Right kidney (tissue), 9 donors: Measurements from ENCODE around the gene LGALS12.

Source experiments
- DNase-seq: peaks from one replicate; pipeline ENCODE4 v3.0.0-alpha.2; 2016
- long read RNA-seq, 8 donors: transcript quantifications; one replicate each; lab custom pipeline, GENCODE V29; 2026

Gene LGALS12, protein sequence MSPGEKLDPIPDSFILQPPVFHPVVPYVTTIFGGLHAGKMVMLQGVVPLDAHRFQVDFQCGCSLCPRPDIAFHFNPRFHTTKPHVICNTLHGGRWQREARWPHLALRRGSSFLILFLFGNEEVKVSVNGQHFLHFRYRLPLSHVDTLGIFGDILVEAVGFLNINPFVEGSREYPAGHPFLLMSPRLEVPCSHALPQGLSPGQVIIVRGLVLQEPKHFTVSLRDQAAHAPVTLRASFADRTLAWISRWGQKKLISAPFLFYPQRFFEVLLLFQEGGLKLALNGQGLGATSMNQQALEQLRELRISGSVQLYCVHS
- long read RNA-seq, donor 1: 0 reads
- long read RNA-seq, donor 2: 0 reads
- long read RNA-seq, donor 3: 0 reads
- long read RNA-seq, donor 4: 0 reads
- long read RNA-seq, donor 5: 0 reads
- long read RNA-seq, donor 6: 0 reads
- long read RNA-seq, donor 7: 0 reads
- long read RNA-seq, donor 8: 0 reads

DNA sequence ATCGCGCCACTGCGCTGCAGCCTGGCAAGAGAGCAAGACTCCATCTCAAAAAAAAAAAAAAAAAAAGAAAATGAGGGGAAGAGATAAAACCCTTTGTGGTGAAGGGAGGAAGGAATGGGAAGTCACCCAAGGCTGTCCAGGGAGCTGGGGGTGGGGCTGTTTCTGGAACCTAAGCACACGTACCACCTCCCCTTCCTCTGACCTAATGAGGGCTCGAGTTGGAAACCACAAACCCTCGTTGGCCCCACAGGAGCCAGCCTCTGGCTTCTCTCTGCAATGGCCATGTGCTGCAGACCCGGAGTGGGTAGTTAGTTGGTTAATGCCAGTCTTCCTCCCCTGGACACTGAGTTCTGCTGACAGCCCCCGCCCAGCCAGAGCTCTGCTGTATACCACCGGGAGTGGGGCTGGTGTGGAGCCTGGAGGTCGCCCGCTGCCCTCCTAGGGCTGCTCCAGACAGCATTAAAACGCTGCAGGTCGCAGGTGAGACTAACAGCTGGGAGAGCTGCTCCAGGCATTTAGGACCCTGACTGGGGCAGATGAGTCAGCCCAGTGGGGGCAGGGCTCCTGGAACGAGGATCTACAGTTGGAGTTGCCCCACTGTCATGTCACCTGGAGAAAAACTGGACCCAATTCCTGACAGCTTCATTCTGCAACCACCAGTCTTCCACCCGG is at the start of gene LGALS12:
LGALS12 (plus strand) TSS at position 228 of the 672 bp plus-strand sequence; CDS start at position 603, 375 bp downstream.
- no peak for DNase-seq

DNA sequence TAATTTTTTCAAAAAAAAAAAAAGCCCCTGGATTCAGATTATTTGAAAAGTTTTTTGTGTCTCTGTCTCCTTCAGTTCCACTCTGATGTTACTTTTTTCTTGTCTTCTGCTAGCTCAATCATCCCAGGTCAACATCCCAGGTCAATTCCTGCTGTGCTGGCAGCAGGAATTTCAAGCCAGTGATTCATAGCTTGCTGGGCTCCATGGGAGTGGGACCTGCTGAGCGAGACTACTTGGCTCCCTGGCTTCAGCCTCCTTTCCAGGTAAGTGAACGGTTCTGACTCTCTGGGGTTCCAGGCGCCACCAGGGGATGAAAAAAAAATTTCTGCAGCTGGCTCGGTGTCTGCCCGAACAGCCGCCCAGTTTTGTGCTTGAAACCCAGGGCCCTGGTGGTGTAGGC is 46.3 kb upstream of the LGALS12 start:
- no peak for DNase-seq

DNA sequence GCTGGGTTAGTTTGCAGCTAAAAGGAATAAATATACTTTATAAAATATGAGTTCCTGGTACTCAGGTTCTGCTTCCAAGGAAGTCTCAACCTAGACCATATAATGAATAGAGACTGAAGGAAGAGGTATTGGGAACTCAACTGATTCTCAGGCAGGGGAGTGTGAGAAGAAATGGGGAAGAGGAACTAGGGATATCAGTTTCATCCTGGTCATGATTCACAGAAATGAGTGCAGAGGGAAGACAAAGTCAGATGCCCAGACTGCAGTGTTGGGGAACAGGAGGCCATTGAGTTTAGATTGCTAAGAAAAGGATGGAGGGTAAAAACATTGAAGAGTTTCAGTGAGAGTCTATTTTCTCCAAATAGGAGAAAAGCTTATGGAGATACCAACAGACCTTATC is 43.7 kb upstream of the LGALS12 start:
- DNase-seq: no peak

DNA sequence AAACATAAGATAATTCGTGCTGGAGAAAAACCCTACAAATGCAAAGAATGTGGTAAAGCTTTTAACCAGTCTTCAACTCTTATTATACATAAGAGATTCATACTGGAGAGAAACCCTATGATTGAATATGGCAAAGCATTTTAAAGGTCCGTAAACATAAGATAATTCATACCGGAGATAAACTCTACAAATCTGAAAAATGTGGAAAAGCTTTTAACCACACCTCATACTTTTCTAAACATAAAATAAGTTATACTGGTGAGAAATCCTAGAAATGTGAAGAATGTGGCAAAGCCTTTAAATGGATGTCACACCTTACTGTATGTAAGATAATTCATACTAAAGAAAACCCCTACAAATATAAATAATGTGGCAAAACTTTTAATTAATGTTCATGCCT is 35.6 kb upstream of the LGALS12 start:
- no peak for DNase-seq

DNA sequence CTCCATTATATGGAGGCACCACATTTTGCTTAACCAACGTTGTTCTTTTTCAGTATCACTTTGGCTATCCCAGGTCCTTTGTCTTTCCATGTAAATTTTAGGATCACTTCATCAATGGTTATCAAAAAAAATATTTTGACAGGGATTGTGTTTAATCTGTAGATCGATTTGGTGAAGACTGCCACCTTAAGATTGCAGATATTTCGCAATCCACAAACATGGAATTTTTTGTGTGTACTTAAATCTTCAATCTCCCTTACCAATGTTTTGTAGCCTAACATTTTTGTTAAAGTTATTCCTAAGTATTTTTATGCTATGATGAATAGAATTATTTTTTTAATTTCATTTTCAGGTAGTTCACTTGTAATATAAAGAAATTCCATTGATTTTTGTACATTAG is 33.5 kb upstream of the LGALS12 start:
- no peak for DNase-seq

DNA sequence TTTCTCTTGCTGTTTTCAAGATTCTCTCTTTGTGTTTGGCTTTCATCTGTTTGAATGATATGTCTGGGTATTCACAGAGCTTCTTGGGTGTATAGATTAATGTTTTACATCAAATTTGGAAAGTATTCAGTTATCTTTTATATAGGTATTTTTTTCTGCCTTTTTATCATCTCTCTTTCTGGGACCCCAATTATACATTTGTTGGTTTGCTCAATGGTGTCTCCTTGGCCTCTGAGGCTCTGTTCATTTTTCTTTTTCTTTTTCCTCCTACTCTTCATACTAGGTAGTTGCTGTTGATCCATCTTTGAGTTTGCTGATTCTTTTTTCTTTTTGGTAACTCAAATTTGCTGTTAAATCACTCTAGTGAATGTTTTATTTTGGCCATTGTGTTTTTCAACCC is 29.3 kb upstream of the LGALS12 start:
- no peak for DNase-seq

DNA sequence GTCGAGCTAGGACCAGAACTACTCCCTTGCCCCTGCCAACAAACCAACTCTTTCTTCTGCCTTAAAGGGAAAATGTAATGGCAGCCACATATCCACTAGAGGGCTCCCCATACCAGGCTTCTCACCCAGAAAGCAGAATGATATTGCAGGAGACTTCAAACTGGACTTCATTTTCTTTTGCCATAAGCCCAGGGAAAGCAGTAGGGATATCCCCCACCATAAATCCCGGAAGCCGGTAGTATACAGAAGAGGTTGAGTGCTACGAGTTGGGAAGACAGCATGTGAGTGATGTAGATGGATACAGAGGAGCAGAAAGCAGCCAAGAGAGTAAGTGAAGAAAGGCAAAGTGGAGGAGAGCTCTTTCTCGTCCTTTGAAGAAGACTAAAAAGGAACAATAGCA is 27.0 kb upstream of the LGALS12 start:
- peak; percentile 44 for DNase-seq

DNA sequence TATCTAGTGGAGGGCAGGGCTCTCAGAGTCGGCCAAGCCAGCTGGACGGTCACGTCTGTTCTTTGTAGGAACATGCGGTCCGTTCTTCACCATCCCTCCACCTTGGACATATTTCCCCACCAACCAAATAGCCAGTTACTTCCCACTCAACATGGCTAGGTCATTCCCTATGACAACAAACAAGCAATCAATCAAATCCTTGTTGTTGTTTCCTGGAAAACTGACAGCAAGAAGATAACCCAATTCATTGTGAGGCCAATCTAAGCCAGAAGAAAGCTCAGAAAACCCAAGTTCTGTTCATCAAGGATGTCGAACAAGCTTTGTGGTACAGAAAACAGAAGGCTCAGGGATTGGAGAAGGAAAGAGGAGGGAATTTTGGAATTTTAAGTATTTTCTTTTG is 25.8 kb upstream of the LGALS12 start:
- no peak for DNase-seq

DNA sequence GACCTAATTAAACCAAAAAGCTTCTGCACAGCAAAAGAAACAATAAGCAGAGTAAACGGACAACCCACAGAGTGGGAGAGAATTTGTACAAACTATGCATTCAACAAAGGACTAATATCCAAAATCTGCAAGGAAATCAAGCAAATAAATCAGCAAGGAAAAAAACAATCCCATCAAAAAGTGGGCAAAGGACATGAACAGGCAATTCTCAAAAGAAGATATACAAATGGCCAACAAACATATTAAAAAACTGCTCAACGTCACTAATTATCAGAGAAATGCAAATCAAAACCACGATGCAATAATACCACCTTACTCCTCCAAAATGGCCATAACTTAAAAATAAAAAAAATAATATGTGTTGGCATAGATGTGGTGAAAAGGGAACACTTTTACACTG is 20.1 kb upstream of the LGALS12 start:
- no peak for DNase-seq

DNA sequence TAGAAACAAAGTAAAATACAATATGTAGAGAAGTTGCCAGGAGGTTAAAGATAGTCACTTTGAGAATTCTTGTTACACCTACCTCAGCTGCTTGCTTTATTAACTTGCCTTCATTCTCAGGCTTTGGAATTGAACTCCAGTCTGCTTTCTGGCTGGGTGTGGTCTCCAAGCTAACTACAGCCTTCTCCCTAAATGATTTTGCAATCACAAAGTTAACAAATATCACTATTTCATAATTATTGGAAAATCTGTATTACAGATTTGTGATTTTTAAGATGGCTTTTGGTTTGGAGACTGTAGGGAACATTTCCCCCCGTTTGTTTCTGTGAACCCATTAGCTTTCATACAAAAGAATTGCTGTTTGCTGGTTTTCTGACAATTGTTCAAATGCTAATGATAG is 17.1 kb upstream of the LGALS12 start:
- DNase-seq: no peak

DNA sequence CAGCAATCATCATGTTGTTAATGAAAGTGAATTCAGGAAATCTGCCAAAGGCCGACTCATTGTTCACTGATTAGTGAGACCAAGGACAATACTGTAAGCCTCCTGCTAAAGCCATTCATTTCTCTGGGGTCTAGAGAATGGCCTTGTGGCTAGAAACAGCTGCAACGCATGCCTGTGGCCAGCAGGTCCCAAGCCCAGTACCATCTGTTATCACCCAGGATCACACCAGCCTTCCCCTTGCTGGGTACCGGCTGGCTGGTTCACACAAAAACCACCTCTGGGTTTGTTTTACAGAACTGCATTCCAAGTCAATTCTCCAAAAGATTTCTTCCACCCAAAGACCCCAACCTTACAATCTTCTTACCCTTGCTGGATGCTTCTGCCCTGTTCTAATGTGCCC is 16.0 kb upstream of the LGALS12 start:
- no peak for DNase-seq

DNA sequence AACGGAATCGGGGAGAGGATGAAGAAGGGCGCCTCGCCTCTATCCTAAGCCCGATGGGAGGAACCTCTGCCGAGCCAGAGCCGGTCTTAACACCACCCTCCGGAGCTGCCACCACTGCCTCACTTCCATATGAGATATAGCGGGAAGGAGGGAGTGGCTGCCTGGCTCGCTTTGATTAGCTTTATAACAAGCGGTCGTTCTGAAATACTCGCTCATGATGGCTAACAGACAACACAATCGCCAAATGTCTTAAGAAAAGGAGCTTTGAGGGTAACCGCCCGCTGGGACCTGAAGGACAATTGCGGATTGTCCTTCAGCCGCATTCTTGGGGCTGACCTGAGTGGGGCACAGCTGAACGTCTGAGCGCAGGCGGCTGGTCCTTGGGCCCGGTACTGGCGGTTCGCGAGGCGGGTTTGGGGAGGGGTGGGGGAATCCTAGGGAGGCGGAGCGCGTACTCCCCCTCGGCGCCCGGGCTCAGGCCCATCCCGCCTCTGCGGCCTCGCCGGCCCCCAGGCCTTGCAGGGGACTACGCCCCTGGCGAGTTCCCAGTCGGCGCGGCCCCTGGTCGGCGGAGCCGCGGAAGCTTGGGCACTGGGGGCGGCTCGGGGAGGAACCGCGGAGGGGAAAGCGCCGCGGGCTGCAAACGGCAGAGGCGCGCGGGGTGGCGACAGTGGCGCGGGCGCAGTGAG is 15.2 kb upstream of the LGALS12 start, which contains the start of gene PLAAT5:
PLAAT5 (minus strand) TSS at position 617 of the 689 bp plus-strand sequence; CDS start at position 484, 133 bp downstream.
- peak; percentile 69 for DNase-seq

DNA sequence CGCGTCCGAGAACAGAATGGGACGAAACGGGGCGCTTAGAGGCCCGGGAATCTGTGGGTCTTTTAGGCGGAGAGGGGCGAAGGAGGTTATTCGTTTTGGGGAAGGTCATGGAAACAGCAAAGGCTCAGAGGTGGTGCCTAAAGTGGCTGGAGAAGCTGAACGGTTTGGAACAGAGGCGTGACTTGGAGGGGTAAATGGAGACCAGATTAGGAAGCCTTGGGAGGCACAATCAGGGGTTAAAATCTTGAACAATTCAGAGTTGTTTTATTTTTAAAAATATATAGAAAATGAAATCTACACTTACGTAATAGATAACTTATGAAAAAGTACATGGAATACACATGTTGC is 14.7 kb upstream of the LGALS12 start:
- no peak for DNase-seq

DNA sequence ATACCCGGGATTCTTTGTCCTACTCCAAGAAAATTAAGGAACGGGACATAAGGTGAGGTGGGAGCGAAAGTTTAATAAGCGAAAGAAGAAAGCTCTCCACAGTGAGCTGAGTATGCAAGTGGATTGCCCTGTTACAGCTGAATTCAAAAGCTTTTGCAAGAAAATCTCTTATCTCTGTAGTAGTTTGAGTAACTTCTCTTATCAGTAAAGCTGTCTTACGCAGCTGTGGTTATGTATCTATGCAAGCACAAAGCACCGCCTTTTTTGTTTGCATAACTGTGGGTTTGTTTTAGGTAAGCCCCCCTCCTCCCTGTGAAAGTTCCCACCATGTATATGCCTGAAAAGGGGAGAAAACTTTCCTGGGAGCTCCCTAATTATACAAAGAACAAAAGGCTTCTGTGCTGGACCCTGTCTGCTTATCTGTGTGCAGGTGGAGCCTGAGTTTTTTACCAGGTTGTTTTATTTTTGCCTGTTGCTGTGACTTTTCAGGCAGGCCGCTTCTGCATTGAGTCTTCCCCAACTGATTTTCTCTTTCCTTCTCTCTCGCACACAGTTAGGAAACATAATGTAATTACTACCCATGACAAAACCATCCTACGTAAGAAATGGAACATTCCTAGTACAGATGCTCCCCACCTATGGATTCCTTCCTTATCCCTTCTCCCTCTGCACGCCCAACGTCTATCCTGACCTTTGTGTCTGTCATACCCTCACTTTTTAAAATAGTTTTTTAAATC is 14.1 kb upstream of the LGALS12 start:
- no peak for DNase-seq

DNA sequence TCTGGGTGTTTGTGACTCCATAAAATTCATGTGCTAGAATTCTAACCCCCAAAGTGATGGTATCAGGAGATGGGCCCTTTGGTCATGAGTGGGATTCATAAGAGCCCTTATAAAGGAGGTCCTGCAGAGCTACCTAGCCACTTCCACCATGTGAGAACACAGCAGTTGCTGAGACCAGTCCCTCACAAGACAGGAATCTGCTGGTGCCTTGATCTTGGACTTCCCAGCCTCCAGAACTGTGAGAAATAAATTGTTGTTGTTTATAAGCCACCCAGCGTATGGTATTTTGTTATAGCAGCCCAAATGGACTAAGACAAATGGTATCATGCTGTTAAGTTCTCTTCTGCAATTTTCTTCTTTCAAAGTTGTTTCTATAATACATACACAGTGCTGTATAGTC is 13.4 kb upstream of the LGALS12 start:
- DNase-seq: no peak

DNA sequence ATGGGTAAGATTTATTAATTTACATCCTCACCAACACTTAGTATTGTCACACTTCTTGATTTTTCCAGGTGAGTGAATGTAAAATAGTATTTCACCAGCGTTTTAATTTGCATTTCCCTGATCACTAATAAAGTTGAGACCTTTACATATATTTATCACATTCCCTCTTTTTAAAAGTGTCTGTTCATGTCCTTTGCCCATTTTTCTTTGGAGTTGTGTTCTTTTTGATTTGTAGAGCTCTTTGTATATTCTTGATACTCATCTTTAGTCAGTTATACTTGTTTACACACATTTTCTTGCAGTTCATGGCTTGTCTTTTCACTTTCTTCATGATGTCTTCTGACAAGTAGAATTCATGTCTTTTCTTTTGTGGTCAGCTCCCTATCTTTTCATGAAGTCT is 12.8 kb upstream of the LGALS12 start:
- DNase-seq: no peak

DNA sequence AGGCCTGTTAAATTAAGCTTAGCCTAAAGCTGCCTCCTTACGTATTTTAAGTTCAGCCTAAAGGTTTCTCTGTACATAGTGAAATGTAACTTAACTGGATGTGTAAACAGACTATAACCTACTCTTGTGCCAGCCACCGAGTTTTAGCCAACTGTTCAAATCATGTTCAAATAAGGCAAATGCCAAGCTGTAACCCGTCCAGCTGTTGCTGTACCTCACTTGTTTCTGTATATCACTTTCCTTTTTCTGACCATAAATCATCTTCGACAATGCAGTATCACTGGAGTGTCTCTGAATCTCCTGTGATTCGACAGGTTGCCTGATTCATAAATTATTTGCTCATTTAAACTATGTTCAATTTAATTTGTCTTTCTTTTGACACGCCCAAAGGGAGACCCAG is 10.9 kb upstream of the LGALS12 start:
- no peak for DNase-seq

DNA sequence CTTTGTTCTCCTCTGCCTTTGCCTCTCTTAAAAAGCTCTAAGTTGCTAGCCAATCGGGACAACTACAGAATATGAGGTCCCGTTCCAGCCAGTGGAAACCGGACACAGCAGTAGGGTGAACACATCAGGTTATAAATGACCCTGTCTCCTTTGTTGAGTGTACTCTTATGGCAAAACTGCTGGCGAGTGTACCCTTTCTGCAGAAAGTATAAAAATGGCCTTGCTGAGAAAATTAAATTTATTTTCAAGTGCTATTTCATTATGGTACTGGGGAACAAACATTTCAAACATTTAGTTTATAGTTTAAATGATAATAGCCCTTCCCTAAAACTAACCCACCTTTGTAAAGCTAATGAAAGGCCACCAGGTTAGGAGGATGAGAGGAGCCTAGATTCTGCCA is 6.0 kb upstream of the LGALS12 start:
- DNase-seq: no peak

DNA sequence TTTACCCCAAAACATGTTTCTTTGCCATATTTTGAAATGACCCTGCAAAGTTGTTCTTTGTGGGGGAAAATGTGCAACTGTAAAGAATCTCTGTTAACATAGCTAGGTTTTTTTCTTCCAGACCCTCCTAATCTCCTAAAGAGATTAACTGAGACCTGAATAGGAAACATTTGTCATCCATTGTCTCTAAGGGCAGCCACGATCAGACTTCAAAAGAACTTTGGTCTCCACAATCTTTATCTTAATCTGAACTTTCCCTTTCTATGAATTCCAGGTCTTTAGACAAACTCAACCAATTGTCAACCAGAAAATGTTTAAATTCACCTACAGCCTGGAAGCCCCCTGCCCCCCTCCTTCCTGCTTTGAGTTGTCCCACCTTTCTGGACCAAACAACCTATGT is 4.6 kb upstream of the LGALS12 start:
- DNase-seq: no peak

DNA sequence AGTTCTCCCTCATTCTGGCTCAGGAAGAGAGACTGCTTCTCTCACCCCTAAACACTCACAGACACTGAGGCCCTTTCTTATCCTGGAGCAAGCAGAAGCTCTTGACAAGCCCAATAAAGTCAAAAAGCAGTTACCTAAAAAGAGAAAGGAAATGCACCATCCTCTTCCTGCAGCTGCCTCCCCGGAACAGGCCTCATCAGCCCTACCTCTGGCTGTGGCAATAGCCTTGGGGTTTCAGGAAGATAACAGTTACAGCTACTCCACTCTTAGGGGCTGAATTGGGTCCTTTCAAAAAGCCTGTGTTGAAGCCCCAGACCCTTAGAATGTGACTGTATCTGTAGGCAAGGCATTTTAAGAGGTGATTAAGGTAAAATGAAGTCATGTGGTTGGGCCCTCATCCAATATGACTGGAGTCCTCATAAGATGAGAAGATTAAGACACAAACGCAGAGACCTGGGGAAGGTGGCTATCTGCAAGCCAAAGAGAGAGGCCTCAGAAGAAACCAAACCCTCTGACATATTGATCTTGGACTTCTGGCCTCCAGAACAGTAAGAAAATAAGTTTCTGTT is 3.5 kb upstream of the LGALS12 start:
- DNase-seq: no peak

DNA sequence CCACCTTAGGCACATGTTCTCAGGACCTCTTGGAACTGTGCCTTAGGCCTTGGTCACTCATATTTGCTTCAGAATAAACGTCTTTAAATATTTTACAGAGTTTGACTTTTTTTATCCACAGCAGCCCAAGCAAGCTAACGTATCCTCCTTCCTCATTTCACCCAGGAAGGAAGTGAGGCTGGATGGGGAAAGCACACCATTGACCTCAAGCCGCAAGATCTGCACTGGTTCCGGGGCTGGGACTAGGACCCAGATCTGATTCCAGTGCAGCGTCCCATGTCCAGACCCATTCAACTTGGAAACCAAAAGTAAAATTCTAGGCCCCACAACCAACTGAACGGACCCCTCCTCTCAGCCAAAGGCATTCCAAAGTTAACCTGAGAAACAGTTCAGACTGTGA is 2.4 kb upstream of the LGALS12 start:
- no peak for DNase-seq

DNA sequence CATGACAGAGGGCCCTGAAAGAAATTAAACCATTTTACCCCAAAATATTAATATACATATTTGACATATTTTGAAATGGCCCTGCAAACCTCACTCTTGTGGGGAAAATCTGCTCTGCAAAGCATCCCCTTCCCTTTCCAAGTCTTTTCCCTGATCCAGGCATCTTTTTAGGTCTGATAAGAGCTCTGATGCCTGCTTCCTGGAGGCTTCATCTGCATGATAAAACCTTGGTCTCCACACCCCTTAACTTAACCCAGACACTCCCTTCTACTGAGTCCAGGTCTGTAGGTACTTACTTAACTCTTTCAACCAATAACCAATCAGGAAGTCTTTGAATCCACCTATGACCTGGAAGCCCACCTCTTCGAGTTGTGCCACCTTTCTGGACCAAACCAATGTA is 1.8 kb upstream of the LGALS12 start:
- no peak for DNase-seq
